ENCODE results near the gene FSTL4.

The FSTL4 gene

GRCh38 chr5:133387091-133387490 lies 225.2 kb downstream of the FSTL4 start:
- peak; percentile 18 for DNase-seq (ENCODE audit: low spot score)

GRCh38 chr5:133386662-133387061 lies 225.7 kb downstream of the FSTL4 start:
- DNase-seq (ENCODE audit: low spot score): no peak

GRCh38 chr5:133385346-133385745 lies 227.0 kb downstream of the FSTL4 start:
- DNase-seq (ENCODE audit: low spot score): peak; percentile 14

GRCh38 chr5:133384903-133385302 lies 227.4 kb downstream of the FSTL4 start:
- peak; percentile 18 for DNase-seq (ENCODE audit: low spot score)

- DNase-seq (ENCODE audit: low spot score): peak; percentile 25
Measured at GRCh38 chr5:133384120-133384855, 228.1 kb downstream of the FSTL4 start.

GRCh38 chr5:133383580-133383939 lies 228.8 kb downstream of the FSTL4 start:
- DNase-seq (ENCODE audit: low spot score): peak; percentile 14

- DNase-seq (ENCODE audit: low spot score): peak; percentile 41
Measured at GRCh38 chr5:133382661-133383579, 229.4 kb downstream of the FSTL4 start.

- peak; percentile 25 for DNase-seq (ENCODE audit: low spot score)
Measured at GRCh38 chr5:133381571-133382365, 230.6 kb downstream of the FSTL4 start.

GRCh38 chr5:133381041-133381440 lies 231.3 kb downstream of the FSTL4 start:
- DNase-seq (ENCODE audit: low spot score): no peak

- no peak for DNase-seq (ENCODE audit: low spot score)
Measured at GRCh38 chr5:133377736-133378135, 234.6 kb downstream of the FSTL4 start.

- DNase-seq (ENCODE audit: low spot score): peak; percentile 25
Measured at GRCh38 chr5:133376986-133377385, 235.4 kb downstream of the FSTL4 start.

GRCh38 chr5:133373121-133373870 lies 239.0 kb downstream of the FSTL4 start:
- DNase-seq (ENCODE audit: low spot score): peak; percentile 33

- DNase-seq (ENCODE audit: low spot score): peak; percentile 40
Measured at GRCh38 chr5:133372293-133372937, 239.9 kb downstream of the FSTL4 start.

GRCh38 chr5:133371371-133372155 lies 240.8 kb downstream of the FSTL4 start:
- peak; percentile 44 for DNase-seq (ENCODE audit: low spot score)

- no peak for DNase-seq (ENCODE audit: low spot score)
Measured at GRCh38 chr5:133370904-133371303, 241.4 kb downstream of the FSTL4 start.

- no peak for DNase-seq (ENCODE audit: low spot score)
Measured at GRCh38 chr5:133370036-133370831, 242.1 kb downstream of the FSTL4 start.

GRCh38 chr5:133368916-133369783 lies 243.2 kb downstream of the FSTL4 start:
- DNase-seq (ENCODE audit: low spot score): no peak

- no peak for DNase-seq (ENCODE audit: low spot score)
Measured at GRCh38 chr5:133367984-133368383, 244.4 kb downstream of the FSTL4 start.

Data from left forelimb (tissue), 1 donor.